GM23338 (cell line): ENCODE measurements around the gene NDFIP1. TPM values are rescaled to one million over a fixed set of nuclear protein-coding genes. Genes with fewer than 3 reads are reported as not detected.

ENCODE experiments used
- ETS1 ChIP-seq: IDR thresholded peaks from 2 replicates; pipeline ENCODE4 v1.6.1; 2016; ENCODE audit warnings: antibody characterized with exemption
- EZH2 ChIP-seq: fragments of 200-600 bp; sonication (generic); IDR thresholded peaks from one replicate; pipeline ENCODE4 v1.8.0; 2017; ENCODE audit warnings: antibody characterized with exemption, mild to moderate bottlenecking, low read depth; ENCODE audit not compliant: unreplicated experiment
- EZH2phosphoT487 ChIP-seq: fragments of 200-600 bp; sonication (generic); IDR thresholded peaks from one replicate; pipeline ENCODE4 v1.8.1; 2018; ENCODE audit warnings: antibody characterized with exemption; ENCODE audit not compliant: unreplicated experiment
- NANOG ChIP-seq: IDR thresholded peaks from 2 replicates; pipeline ENCODE4 v1.6.1; 2016; ENCODE audit warnings: antibody characterized with exemption, borderline replicate concordance
- REST ChIP-seq: IDR thresholded peaks from one replicate; pipeline ENCODE4 v1.6.1; 2018; ENCODE audit warnings: antibody characterized with exemption; ENCODE audit not compliant: unreplicated experiment
- STAT1 ChIP-seq: IDR thresholded peaks from one replicate; pipeline ENCODE4 v1.6.1; 2016; ENCODE audit warnings: antibody characterized with exemption; ENCODE audit not compliant: unreplicated experiment
- ZNF114 ChIP-seq: fragments of 250-450 bp; sonication (Bioruptor Pico); IDR thresholded peaks from 2 replicates; pipeline ENCODE4 v1.5.0; 2020; ENCODE audit warnings: mild to moderate bottlenecking, moderate library complexity
- polyA plus RNA-seq: library from polyadenylated mRNA; unstranded; fragments of >200 nt; fragmentation: Nextera tagmentation; extraction: Ambion mirVana; gene quantifications from 2 replicates; pipeline ENCODE4 v1.2.1, GENCODE V29; 2016
- total RNA-seq: library from RNA; depleted of rRNA; stranded (reverse); fragments of >200 nt; shearing (Covaris generic); gene quantifications from 2 replicates; pipeline ENCODE4 v1.2.3, GENCODE V29; 2014
- TF ChIP-seq, protein P1 (sequence below): fragments of 250-450 bp; sonication (Bioruptor Pico); IDR thresholded peaks from 2 replicates; pipeline ENCODE4 v1.5.0; 2020; ENCODE audit warnings: mild to moderate bottlenecking, moderate library complexity
- TF ChIP-seq, protein P2 (sequence below), 2 experiments: fragments of 200-600 bp in 1 of 2; sonication (generic) in 1 of 2; conservative IDR thresholded peaks; 2 replicates each; pipeline versions ENCODE4 v1.5.1 to v1.6.1; 2016 to 2017; ENCODE audit warnings: antibody characterized with exemption in 2 of 2, low read depth in 2 of 2, mild to moderate bottlenecking in 2 of 2, moderate library complexity in 1 of 2

NDFIP1 gene
- total and polyA plus RNA-seq, 2 experiments from 2014 or later = 24.3 to 45.0 TPM

DNA sequence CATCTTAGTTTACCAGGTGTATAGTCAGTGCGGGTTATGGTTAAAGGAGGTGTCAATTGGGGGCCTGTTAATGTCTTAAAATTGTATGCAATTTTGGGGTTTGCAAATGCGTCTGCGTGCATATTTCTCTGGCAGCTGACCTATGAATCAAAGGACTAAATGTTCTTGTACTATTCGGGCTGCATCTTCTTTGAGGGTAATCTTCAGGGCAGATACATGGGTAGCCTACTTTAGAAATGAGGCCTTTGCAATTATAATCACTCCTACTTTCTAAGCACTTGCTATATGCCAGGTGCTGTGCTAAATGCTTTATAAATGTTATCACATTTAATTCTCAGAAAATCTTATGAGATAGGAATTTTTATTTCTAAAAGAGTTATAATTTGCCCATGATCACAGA is 58.2 kb downstream of the NDFIP1 start (continued):
- TF ChIP-seq, protein P1, sequence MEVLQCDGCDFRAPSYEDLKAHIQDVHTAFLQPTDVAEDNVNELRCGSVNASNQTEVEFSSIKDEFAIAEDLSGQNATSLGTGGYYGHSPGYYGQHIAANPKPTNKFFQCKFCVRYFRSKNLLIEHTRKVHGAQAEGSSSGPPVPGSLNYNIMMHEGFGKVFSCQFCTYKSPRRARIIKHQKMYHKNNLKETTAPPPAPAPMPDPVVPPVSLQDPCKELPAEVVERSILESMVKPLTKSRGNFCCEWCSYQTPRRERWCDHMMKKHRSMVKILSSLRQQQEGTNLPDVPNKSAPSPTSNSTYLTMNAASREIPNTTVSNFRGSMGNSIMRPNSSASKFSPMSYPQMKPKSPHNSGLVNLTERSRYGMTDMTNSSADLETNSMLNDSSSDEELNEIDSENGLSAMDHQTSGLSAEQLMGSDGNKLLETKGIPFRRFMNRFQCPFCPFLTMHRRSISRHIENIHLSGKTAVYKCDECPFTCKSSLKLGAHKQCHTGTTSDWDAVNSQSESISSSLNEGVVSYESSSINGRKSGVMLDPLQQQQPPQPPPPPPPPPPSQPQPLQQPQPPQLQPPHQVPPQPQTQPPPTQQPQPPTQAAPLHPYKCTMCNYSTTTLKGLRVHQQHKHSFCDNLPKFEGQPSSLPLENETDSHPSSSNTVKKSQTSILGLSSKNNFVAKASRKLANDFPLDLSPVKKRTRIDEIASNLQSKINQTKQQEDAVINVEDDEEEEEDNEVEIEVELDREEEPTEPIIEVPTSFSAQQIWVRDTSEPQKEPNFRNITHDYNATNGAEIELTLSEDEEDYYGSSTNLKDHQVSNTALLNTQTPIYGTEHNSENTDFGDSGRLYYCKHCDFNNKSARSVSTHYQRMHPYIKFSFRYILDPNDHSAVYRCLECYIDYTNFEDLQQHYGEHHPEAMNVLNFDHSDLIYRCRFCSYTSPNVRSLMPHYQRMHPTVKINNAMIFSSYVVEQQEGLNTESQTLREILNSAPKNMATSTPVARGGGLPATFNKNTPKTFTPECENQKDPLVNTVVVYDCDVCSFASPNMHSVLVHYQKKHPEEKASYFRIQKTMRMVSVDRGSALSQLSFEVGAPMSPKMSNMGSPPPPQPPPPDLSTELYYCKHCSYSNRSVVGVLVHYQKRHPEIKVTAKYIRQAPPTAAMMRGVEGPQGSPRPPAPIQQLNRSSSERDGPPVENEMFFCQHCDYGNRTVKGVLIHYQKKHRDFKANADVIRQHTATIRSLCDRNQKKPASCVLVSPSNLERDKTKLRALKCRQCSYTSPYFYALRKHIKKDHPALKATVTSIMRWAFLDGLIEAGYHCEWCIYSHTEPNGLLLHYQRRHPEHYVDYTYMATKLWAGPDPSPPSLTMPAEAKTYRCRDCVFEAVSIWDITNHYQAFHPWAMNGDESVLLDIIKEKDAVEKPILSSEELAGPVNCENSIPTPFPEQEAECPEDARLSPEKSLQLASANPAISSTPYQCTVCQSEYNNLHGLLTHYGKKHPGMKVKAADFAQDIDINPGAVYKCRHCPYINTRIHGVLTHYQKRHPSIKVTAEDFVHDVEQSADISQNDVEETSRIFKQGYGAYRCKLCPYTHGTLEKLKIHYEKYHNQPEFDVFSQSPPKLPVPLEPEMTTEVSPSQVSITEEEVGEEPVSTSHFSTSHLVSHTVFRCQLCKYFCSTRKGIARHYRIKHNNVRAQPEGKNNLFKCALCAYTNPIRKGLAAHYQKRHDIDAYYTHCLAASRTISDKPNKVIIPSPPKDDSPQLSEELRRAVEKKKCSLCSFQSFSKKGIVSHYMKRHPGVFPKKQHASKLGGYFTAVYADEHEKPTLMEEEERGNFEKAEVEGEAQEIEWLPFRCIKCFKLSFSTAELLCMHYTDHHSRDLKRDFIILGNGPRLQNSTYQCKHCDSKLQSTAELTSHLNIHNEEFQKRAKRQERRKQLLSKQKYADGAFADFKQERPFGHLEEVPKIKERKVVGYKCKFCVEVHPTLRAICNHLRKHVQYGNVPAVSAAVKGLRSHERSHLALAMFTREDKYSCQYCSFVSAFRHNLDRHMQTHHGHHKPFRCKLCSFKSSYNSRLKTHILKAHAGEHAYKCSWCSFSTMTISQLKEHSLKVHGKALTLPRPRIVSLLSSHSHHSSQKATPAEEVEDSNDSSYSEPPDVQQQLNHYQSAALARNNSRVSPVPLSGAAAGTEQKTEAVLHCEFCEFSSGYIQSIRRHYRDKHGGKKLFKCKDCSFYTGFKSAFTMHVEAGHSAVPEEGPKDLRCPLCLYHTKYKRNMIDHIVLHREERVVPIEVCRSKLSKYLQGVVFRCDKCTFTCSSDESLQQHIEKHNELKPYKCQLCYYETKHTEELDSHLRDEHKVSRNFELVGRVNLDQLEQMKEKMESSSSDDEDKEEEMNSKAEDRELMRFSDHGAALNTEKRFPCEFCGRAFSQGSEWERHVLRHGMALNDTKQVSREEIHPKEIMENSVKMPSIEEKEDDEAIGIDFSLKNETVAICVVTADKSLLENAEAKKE = no peak
- TF ChIP-seq, protein P2, sequence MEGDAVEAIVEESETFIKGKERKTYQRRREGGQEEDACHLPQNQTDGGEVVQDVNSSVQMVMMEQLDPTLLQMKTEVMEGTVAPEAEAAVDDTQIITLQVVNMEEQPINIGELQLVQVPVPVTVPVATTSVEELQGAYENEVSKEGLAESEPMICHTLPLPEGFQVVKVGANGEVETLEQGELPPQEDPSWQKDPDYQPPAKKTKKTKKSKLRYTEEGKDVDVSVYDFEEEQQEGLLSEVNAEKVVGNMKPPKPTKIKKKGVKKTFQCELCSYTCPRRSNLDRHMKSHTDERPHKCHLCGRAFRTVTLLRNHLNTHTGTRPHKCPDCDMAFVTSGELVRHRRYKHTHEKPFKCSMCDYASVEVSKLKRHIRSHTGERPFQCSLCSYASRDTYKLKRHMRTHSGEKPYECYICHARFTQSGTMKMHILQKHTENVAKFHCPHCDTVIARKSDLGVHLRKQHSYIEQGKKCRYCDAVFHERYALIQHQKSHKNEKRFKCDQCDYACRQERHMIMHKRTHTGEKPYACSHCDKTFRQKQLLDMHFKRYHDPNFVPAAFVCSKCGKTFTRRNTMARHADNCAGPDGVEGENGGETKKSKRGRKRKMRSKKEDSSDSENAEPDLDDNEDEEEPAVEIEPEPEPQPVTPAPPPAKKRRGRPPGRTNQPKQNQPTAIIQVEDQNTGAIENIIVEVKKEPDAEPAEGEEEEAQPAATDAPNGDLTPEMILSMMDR (conservative IDR thresholded peaks at IDR 0.05; ENCODE audit: low read depth in 2 of 2) = no peak
- no peak for TF ChIP-seq EZH2
- no peak for TF ChIP-seq EZH2phosphoT487
- no peak for TF ChIP-seq ZNF114
- no peak for TF ChIP-seq ETS1
- TF ChIP-seq STAT1 = no peak
- TF ChIP-seq REST = no peak
- no peak for TF ChIP-seq NANOG
